PC-3 (cell line): ENCODE results near the gene ATE1.

Experiments used
- CTCF ChIP-seq: fragments of 300-600 bp; sonication (generic); conservative IDR thresholded peaks from 2 replicates; pipeline ENCODE4 v1.5.1; 2017; ENCODE audit warnings: antibody characterized with exemption, low read depth, mild to moderate bottlenecking, low read length
- EZH2 ChIP-seq: fragments of 300-600 bp; sonication (generic); IDR thresholded peaks from one replicate; pipeline ENCODE4 v1.6.1; 2017; ENCODE audit warnings: antibody characterized with exemption, mild to moderate bottlenecking, low read length; ENCODE audit not compliant: unreplicated experiment
- EZH2phosphoT487 ChIP-seq: fragments of 300-600 bp; sonication (generic); IDR thresholded peaks from 2 replicates; pipeline ENCODE4 v1.6.1; 2018; ENCODE audit warnings: mild to moderate bottlenecking, antibody characterized with exemption, low read length, borderline replicate concordance

- TF ChIP-seq CTCF (no peak), EZH2 (no peak), EZH2phosphoT487 (no peak)
Observed at GRCh38 chr10:121959671-121960070, 31.8 kb upstream of the ATE1 start.
